Airway epithelial cell (primary cell): Measurements from ENCODE around the gene METAP2. TPM values are rescaled to one million over a fixed set of nuclear protein-coding genes. Genes with fewer than 3 reads are reported as not detected.

Experiments used
- total RNA-seq: library from RNA; depleted of rRNA; stranded (reverse); fragments of >200 nt; gene quantifications from 2 replicates; pipeline ENCODE4 v1.2.3, GENCODE V29; 2015

The METAP2 gene
- 66.9 and 77.2 TPM in 2 replicates for total RNA-seq

DNA sequence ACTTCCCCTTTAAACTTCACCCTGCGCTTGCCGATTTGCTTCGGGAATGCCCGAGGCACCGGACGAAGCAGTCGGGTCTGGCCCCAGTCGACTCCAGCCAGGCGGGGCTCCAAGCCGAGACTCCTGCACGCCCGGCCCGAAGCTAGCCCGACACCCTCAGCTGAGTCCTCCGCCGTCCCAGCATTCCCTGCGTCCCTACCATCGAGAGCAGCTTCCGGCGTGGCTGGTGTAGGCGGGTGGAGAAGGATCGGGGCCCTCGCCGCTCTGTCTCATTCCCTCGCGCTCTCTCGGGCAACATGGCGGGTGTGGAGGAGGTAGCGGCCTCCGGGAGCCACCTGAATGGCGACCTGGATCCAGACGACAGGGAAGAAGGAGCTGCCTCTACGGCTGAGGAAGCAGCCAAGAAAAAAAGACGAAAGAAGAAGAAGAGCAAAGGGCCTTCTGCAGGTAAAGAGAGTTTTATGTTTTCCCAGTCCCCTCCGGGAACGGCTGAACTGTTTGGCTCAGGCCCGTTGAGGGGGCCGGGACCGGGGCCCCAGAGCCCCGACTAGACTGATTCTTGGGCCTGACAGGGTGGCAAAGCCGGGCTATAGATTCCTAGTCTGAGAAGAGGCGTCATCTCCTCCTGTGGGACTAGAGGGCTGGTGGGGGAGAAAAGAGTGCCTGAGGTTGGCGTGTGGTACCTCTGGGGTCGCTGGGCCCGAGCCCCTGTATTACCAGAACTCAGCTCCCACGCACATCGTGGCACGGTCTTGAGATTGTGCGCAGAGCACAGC is at the start of gene METAP2:
Gene METAP2, plus strand, starts transcription at position 269 of the 776 bp plus-strand sequence. Its CDS starts 28 bp downstream, at position 297.

DNA sequence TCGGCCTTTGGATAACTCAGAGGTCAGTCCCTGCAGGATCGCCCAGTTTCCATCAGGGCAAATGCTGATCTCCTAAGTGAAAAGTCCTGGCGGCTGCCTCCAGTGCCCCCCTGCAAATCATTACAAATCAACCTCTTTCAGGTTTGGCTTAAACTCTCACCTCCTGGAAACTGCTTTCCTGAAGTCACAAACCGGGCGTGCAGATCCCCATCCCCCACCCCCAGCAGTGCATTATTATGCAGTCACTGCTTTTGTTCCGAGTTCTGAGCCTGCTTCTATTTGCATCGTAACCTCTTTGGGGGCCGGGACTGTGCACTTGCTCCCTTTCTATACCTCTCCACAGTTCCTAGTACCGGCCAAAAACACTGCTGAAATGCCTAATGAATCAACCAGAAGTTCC is 77.4 kb downstream of the METAP2 start, which contains the start of gene USP44:
Gene USP44, minus strand, starts transcription at position 172 of the 400 bp plus-strand sequence. CDS start 17,220 bp downstream, outside the sequence.

Other genes with a start within 250 kb of the METAP2 start
- 0.14 TPM in 1 of 2 replicates, not detected in the other for gene USP44, start 77.3 kb downstream of the METAP2 start, total RNA-seq